Osteoblast (primary cell): ENCODE data around the gene KRT24. TPM values are rescaled to one million over a fixed set of nuclear protein-coding genes. Genes with fewer than 3 reads are reported as not detected.

Experiments
- DNase-seq: peaks from one replicate; pipeline ENCODE4 v3.0.0; 2011; ENCODE audit warnings: low spot score, mixed read lengths; ENCODE audit not compliant: insufficient read length; ENCODE audit errors: missing footprints
- H2AFZ ChIP-seq: 2 replicates; pipeline ENCODE4 v1.6.0; 2011; ENCODE audit warnings: mild to moderate bottlenecking, low read length
- H3K27ac ChIP-seq: 2 replicates; pipeline ENCODE4 v1.5.1; 2011; ENCODE audit warnings: mild to moderate bottlenecking, low read depth, low read length, moderate library complexity
- H3K27me3 ChIP-seq: 2 replicates; pipeline ENCODE4 v1.6.0; 2012; ENCODE audit warnings: mild to moderate bottlenecking, control low read depth, inconsistent platforms, low read length, moderate library complexity; ENCODE audit not compliant: insufficient read depth
- H3K36me3 ChIP-seq: 2 replicates; pipeline ENCODE4 v1.5.1; 2011; ENCODE audit warnings: mild to moderate bottlenecking, low read length, control low read depth, moderate library complexity; ENCODE audit not compliant: insufficient read depth
- H3K4me1 ChIP-seq: 2 replicates; pipeline ENCODE4 v1.5.1; 2011; ENCODE audit warnings: mild to moderate bottlenecking, low read length, control low read depth, moderate library complexity; ENCODE audit not compliant: insufficient read depth
- H3K4me2 ChIP-seq: 2 replicates; pipeline ENCODE4 v1.6.0; 2011; ENCODE audit warnings: mild to moderate bottlenecking, low read length; ENCODE audit not compliant: insufficient read depth
- H3K4me3 ChIP-seq: fragments of 200-600 bp; sonication (generic); 3 replicates; pipeline ENCODE4 v1.5.1; 2012; ENCODE audit warnings: mild to moderate bottlenecking, low read length, inconsistent platforms; ENCODE audit not compliant: insufficient read depth
- H3K79me2 ChIP-seq: 2 replicates; pipeline ENCODE4 v1.6.0; 2012; ENCODE audit warnings: mild to moderate bottlenecking, low read length, control low read depth, inconsistent platforms; ENCODE audit not compliant: insufficient read depth
- H3K9me3 ChIP-seq: 2 replicates; pipeline ENCODE4 v1.5.1; 2011; ENCODE audit warnings: low read depth, low read length, control low read depth
- H4K20me1 ChIP-seq: 2 replicates; pipeline ENCODE4 v1.6.0; 2012; ENCODE audit warnings: mild to moderate bottlenecking, low read length, control low read depth; ENCODE audit not compliant: insufficient read depth
- total RNA-seq: library from RNA; depleted of rRNA; stranded (reverse); fragments of >200 nt; gene quantifications from 2 replicates; pipeline ENCODE4 v1.2.3, GENCODE V29; 2012
- TF ChIP-seq, protein P1 (sequence below): IDR thresholded peaks from 2 replicates; pipeline ENCODE4 v1.5.1; 2011; ENCODE audit warnings: mild to moderate bottlenecking, low read depth, low read length, moderate library complexity; ENCODE audit errors: extremely low read depth

Gene KRT24
- total RNA-seq, 1 donor = not detected

DNA sequence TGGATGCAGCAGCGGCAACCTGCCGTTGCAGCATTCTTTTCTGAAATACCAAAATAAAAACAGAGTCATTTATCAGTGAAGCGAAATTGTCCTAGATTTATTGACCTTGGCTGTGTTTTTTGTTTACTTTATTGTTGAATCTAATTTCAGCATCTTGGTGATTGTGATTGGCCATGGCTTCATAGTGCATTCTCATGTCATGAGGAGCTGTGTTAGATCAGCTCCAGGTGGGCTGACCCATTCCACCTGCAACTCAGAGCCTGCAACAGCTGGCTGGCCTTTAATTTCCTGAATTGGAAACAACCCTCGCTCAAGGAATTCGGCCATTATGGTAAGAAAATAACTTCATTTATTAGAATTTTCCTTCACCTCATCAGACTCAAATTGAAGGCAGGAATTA is 16.4 kb downstream of the KRT24 start:
- Histone ChIP-seq H3K9me3 (no peaks in the 10 kb centered on the region), H4K20me1 (no peaks in the 10 kb centered on the region), H3K27me3 (peaks cover 29% of the 10 kb centered on the region), H3K4me2 (no peak overlapping the region), H3K79me2 (no peaks in the 10 kb centered on the region), H3K27ac (no peak overlapping the region), H3K4me1 (no peaks in the 10 kb centered on the region), H3K36me3 (no peaks in the 10 kb centered on the region), H3K4me3 (no peak overlapping the region), H2AFZ (no peak overlapping the region)
- TF ChIP-seq, protein P1, sequence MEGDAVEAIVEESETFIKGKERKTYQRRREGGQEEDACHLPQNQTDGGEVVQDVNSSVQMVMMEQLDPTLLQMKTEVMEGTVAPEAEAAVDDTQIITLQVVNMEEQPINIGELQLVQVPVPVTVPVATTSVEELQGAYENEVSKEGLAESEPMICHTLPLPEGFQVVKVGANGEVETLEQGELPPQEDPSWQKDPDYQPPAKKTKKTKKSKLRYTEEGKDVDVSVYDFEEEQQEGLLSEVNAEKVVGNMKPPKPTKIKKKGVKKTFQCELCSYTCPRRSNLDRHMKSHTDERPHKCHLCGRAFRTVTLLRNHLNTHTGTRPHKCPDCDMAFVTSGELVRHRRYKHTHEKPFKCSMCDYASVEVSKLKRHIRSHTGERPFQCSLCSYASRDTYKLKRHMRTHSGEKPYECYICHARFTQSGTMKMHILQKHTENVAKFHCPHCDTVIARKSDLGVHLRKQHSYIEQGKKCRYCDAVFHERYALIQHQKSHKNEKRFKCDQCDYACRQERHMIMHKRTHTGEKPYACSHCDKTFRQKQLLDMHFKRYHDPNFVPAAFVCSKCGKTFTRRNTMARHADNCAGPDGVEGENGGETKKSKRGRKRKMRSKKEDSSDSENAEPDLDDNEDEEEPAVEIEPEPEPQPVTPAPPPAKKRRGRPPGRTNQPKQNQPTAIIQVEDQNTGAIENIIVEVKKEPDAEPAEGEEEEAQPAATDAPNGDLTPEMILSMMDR = no peak
- no peak for DNase-seq

DNA sequence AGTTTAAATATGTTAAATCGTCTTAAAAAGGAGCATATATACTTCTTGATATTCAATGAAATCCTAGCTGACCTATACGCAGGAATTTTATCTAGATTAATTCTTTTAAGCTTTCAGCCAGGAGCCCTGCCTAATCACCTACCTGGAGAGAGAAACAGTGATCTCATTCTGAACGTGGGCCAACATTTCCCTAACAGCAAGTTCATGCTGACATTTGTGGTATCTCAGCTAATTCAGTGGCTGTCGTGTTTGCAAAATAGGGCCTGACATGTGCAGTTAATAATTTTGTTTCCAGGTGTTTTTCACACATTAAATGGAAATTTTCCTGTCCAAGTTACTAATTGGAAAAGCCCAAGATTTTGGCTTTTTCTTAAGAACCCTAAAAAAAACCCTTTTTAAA is 17.4 kb downstream of the KRT24 start:
- no peak overlapping the region for H3K4me2 ChIP-seq
- H3K36me3 ChIP-seq = no peaks in the 10 kb centered on the region
- peaks cover 29% of the 10 kb centered on the region for H3K27me3 ChIP-seq
- H3K79me2 ChIP-seq = no peaks in the 10 kb centered on the region
- no peak overlapping the region for H3K27ac ChIP-seq
- no peaks in the 10 kb centered on the region for H3K4me1 ChIP-seq
- no peaks in the 10 kb centered on the region for H4K20me1 ChIP-seq
- H3K9me3 ChIP-seq = no peaks in the 10 kb centered on the region
- H2AFZ ChIP-seq = no peak overlapping the region
- TF ChIP-seq, protein P1 = no peak
- H3K4me3 ChIP-seq = no peak overlapping the region
- DNase-seq = no peak

DNA sequence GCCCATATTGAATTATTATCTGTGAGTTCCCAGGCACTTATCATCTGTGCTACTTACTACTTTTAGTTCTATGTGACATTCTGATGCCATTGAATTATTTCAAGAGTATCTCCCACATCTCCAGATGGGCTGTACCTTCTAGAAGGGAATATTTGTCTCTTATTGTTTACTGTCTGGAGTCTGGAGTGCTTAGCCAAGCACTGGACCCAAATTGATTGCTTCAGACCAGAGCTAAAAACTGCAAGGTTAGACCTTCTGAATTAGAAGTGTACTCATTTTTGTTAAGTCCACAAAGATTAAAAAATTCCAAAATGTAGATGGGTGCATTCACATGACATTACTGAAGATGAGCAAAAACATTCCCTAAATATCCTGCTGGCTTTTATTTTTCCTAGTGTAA is 22.6 kb downstream of the KRT24 start:
- Histone ChIP-seq H3K27ac (no peak overlapping the region), H3K27me3 (peaks cover 47% of the 10 kb centered on the region), H3K4me3 (no peak overlapping the region), H3K9me3 (no peaks in the 10 kb centered on the region), H4K20me1 (no peaks in the 10 kb centered on the region), H3K79me2 (no peaks in the 10 kb centered on the region), H3K36me3 (no peaks in the 10 kb centered on the region), H2AFZ (no peak overlapping the region), H3K4me2 (no peak overlapping the region), H3K4me1 (no peaks in the 10 kb centered on the region)
- TF ChIP-seq, protein P1 = no peak
- DNase-seq = no peak

DNA sequence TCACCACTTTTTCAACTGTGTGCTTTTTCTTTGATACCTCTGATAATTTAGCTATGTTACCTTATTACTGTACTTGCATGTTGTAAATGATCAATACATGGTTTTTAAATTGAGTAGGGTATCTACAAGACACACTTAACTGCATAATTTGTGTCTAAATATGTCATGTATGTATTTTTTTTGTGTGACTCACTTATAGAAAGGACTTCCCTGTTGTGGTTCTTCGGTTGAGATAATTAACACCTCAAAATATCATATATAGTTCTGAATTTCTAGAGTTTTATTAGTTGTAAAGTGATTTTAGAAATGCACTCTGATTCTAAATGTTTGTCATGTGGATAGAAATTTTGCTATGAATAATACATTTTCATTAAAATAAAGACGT is 24.0 kb downstream of the KRT24 start:
- Histone ChIP-seq H3K27ac (no peak overlapping the region), H3K4me1 (no peaks in the 10 kb centered on the region), H3K4me2 (no peak overlapping the region), H3K9me3 (no peaks in the 10 kb centered on the region), H3K79me2 (no peaks in the 10 kb centered on the region), H2AFZ (no peak overlapping the region), H3K27me3 (peaks cover 53% of the 10 kb centered on the region), H4K20me1 (no peaks in the 10 kb centered on the region), H3K4me3 (no peak overlapping the region), H3K36me3 (no peaks in the 10 kb centered on the region)
- DNase-seq = no peak
- TF ChIP-seq, protein P1 = no peak
